Superior temporal gyrus (tissue), 1 donor: ENCODE results near the gene ITPRIPL1.
A peak's percentile ranks its signal among the peaks of the same experiment; 100 is the strongest.

Experiments
- DNase-seq: peaks from one replicate; pipeline ENCODE4 v3.0.0-alpha.2; 2016; ENCODE audit errors: extremely low spot score

The ITPRIPL1 gene

GRCh38 chr2:96359310-96359709 lies 34.2 kb downstream of the ITPRIPL1 start:
- peak; percentile 81 for DNase-seq

DNA sequence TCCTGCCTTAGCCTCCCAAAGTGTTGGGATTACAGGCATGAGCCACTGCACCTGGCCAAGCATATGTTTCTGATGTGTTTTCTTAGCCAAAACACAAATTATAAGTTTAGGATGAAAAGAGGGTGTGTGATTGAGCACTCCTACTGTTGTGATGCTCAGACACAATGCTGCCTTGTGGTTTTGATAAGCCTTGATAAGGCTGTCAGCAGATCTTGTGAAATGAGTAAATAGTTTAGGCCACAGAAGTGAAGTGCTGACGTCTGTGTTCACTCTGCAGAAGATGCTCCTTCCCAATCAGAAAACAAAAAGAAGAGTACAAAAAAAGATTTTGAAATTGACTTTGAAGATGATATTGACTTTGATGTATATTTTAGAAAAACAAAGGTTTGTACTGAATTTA lies 34.7 kb downstream of the ITPRIPL1 start:
- no peak for DNase-seq

DNA sequence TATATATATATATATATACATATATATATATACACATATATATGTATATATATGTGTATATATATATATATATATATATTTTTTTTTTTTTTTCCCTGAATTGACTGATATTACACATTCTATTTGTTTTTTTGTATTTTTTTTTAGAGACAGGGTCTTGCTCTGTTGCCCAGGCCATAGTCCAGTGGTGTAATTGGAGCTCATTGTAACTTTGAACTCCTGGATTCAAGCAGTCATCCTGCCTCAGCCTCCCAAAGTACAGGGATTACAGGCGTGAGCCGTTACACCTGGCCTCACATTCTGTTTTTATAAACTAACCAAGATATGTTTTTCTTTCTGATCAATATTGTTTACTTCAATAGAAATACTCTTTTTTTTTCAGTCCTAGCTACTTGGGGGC lies 36.6 kb downstream of the ITPRIPL1 start:
- DNase-seq, result no peak

DNA sequence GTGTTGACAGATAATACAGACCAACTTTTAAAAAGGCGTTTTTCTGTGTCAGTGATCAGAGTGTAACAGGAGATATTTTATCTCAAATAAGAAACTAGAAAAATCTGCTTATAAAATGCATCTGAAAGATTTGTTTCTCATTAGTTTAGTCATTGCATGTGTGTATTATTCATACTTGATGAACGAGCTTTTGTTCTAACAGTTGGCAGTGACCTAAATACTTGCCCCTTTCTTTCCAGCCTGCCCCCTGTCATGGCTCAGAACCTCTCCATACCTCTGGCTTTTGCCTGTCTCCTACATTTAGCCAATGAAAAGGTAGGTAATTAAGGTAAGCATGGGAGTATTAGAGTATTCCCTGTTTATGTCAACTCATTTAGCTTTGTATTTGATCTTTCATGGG lies 44.1 kb downstream of the ITPRIPL1 start:
- peak; percentile 33 for DNase-seq

DNA sequence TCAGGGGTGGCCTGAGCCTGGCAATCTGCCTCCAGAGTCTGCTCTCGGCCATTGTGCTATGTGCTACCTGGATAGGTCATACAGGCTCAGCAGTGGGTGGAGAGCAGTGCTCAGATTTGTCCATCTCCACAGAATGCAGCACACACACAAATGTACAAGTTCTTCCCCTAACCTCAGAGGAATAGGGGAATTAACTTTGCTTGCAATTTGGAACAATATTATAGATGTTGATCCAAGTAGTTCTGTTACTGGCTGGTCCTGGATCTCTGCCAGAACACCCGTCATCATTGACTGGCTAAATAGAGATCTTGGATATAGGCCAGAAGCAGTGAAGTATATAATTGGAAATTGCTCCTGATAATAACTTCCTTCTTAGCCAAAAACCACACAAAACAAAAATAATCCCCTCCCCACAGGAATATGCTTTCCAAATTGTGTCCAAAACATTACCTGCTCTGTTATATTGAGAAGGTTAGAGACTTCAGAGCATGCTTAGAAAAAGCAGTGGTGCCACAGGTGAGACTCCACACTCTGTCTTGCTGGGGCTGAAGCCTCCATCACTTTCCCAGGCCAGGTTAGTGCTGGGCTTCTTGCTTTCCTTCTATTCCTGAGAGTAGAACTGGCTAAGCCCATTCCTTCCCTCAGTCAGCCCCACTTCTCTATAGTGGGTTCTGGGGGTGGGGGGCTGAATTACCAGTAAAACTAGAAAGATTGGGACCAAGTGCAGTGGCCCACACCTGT lies 49.3 kb downstream of the ITPRIPL1 start:
- DNase-seq, result no peak
